OCI-M2 (cell line): ENCODE data around the gene SPDYE11.
"Not testable (repeated sequence)": the region's sequence is repeated elsewhere in the genome, so short reads cannot be mapped to it uniquely, and the experiment has no call there.

ENCODE experiments used
- DNase-seq: peaks from one replicate; lab custom pipeline; 2025; ENCODE audit not compliant: unreplicated experiment; lab: John Stamatoyannopoulos, UW

SPDYE11 gene, protein sequence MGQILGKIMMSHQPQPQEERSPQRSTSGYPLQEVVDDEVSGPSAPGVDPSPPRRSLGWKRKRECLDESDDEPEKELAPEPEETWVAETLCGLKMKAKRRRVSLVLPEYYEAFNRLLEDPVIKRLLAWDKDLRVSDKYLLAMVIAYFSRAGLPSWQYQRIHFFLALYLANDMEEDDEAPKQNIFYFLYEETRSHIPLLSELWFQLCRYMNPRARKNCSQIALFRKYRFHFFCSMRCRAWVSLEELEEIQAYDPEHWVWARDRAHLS

DNA sequence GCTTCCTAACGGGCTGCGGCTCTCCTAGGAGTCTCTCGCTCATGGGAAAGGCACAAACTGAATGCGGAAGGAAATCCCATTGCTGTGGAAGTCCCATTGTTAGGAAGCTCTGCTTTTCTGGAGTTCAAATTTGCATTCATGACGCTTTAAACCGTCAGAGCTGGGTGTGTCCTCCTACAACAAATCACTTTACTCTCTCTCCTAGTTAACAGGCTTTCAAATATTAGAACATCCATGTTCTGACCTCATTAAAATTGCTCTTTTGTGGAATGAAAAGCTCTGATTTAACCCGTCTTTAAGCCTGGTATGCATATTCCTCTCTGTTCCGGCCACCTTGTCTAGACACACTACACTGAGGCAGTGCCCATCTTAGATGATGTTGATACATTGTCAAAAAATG lies at the start of gene SPDYE11:
Gene SPDYE11 (minus strand): TSS at position 101 of the 400 bp plus-strand sequence. CDS start 1,800 bp downstream, outside the sequence.
- not testable (repeated sequence) for DNase-seq

DNA sequence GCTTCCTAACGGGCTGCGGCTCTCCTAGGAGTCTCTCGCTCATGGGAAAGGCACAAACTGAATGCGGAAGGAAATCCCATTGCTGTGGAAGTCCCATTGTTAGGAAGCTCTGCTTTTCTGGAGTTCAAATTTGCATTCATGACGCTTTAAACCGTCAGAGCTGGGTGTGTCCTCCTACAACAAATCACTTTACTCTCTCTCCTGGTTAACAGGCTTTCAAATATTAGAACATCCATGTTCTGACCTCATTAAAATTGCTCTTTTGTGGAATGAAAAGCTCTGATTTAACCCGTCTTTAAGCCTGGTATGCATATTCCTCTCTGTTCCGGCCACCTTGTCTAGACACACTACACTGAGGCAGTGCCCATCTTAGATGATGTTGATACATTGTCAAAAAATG lies 28.2 kb upstream of the SPDYE11 start, which contains the start of gene SPDYE9:
Gene SPDYE9 (minus strand): TSS at position 101 of the 400 bp plus-strand sequence. CDS start 1,800 bp downstream, outside the sequence.
- DNase-seq, result not testable (repeated sequence)

DNA sequence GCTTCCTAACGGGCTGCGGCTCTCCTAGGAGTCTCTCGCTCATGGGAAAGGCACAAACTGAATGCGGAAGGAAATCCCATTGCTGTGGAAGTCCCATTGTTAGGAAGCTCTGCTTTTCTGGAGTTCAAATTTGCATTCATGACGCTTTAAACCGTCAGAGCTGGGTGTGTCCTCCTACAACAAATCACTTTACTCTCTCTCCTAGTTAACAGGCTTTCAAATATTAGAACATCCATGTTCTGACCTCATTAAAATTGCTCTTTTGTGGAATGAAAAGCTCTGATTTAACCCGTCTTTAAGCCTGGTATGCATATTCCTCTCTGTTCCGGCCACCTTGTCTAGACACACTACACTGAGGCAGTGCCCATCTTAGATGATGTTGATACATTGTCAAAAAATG lies 28.0 kb downstream of the SPDYE11 start, which contains the start of gene SPDYE8:
Gene SPDYE8 (minus strand): TSS at position 101 of the 400 bp plus-strand sequence. CDS start 1,800 bp downstream, outside the sequence.
- DNase-seq, result not testable (repeated sequence)

DNA sequence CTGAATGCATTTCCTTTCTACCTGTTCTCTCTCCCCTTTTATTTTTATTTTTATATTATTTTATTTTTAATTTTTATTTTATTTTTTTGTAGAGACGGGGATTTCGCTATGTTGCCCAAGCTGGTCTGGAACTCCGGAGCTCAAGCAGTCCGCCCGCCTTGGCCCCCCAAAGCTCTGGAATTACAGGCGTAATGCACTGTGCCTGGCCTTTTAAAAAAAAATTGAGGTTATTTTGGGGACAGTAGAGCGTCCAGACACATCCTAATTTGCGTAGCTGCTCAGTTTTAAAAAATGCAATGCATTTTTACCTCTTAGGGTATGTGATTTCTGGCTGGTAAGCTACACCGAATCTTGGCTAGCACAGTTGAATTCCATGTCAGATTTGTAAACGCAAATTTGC lies 51.2 kb downstream of the SPDYE11 start:
- DNase-seq, result not testable (repeated sequence)

DNA sequence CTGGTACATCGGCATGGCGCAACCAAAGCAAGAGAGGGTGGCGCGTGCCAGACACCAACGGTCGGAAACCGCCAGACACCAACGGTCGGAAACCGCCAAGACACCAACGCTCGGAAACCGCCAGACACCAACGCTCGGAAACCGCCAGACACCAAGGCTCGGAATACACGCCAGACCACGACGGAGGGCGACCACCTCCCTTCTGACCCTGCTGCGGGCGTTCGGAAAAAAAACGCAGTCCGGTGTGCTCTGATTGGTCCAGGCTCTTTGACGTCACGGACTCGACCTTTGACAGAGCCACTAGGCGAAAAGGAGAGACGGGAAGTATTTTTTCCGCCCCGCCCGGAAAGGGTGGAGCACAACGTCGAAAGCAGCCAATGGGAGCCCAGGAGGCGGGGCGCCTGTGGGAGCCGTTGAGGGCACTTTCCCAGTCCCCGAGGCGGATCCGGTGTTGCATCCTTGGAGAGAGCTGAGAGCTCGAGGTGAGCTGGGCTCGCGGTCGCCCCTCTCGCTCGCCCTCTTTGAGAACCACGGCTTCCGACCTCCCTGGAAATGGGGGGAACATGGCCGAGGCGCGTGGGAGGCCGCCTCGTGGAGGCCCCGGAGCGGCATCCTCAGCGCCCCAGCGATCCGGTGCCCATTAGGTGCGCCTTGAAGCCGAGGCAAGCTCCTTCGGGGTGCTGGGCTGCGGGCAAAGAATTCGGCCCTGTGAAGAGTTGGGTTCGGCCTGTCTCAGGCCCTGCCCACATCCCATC lies 51.8 kb downstream of the SPDYE11 start:
- DNase-seq, result not testable (repeated sequence)

DNA sequence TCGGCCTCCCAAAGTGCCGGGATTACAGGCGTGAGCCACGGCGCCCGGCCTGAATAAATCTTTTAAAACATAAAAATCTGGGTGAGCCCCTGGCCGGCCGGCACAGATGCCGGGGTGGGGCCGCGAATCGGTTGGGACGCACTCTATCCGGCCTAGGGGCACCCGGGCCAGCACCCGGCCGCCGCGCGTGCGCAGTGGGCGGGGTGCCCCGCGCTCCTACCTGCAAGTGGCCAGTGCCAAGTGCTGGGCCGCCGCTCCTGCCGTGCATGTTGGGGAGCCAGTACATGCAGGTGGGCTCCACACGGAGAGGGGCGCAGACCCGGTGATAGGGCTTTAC lies 52.4 kb downstream of the SPDYE11 start:
- not testable (repeated sequence) for DNase-seq

DNA sequence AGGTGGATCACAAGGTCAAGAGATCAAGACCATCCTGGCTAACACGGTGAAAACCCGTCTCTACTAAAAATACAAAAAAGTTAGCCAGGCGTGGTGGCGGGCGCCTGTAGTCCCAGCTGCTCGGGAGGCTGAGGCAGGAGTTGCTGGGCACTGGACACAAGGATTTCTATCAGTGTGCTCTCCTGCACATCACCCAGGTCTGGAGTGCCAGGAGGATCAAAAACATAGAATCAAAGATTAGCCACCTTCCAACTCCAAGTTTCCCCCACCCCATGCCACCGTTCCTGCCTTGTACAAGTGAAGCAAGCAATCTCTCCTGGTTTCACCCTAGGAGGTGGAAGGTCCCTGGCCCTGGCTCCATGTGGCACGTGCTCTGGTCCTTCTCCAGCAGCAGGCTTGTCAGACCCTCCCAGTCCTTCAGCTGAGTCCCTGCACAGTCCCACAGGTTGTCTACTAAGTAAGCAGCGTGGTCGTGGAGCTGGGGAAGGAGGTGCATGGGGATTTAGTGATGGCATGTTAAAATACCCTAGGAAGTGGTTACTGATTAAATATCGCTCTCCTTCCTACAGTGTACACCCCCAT lies 59.7 kb downstream of the SPDYE11 start:
- DNase-seq, result not testable (repeated sequence)
